HG03565 (cell line): ENCODE data around the gene OSGIN1.

Experiments
- ATAC-seq: cut with Tn5 transposase; IDR thresholded peaks from one replicate; pipeline ENCODE4 v1.9.1; 2021; ENCODE audit warnings: mild to moderate bottlenecking, moderate library complexity; ENCODE audit not compliant: unreplicated experiment

OSGIN1 gene

GRCh38 chr16:83969771-83970429 is 16.9 kb downstream of the OSGIN1 start:
- no peak for ATAC-seq

DNA sequence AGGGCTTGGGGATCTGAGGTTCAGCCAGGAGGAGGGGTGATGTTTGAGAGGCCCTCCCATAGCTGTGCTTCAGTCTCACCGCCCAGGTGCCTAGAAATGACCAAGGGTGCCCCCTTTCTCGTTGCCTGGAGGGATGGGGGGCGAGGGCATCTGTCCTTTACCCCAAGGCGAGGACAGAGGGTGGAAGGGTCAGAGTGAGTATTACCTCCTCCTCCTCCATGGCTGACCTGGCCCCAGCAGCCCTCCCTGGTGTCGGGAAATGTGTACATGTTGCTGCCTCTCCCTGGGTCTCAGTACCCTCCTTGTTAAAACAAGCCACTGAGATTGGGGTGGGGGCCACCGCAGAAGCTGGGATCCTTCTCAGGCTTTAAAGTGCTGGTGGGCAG is 17.4 kb downstream of the OSGIN1 start:
- ATAC-seq, result no peak

DNA sequence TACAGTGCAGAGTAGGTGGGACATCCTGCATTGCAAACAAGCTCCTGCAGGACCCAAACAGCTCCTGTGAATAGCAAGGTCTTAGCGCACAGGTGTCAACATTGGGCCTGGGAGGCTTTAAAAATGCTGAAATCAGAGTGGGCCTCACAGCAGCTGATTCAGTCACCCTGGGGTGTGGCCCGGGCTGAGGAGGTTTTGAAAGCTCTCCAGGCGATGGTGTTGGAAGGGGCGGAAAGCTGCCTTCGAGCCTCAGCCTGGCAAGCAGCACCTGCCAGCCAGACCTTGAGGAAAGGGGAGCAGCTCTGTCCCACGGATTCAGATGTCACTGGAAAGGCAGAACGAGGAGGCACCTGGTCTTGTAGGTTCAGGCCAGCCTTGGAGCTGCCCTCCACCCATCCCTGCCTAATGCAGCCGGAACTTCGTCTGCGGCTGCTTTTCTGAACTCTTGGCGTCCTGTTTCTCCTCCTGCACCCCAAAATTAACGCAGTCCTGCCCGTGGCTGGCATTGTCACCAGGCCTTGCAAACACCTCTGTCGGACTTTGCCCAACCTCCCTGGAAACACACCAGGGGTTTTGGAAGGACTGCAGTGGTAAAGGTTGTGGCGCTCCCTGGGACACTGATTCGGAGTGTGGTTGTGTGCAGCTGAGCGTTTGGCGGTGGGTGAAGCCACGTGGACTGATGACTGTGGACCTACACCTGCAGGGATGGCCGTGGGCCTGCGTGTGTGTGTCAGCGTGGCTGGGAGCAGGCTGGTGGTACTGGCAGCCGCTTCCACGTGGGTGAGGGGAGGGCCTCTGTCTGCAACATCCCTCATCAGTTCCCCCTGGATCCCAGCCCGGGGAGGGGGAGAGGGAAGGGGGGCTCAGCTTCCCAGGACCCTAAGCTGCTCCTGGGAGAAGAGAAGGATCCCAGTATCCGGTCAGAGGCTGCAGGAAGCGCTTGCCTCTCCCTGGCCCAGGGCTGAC is 18.4 kb downstream of the OSGIN1 start:
- no peak for ATAC-seq

DNA sequence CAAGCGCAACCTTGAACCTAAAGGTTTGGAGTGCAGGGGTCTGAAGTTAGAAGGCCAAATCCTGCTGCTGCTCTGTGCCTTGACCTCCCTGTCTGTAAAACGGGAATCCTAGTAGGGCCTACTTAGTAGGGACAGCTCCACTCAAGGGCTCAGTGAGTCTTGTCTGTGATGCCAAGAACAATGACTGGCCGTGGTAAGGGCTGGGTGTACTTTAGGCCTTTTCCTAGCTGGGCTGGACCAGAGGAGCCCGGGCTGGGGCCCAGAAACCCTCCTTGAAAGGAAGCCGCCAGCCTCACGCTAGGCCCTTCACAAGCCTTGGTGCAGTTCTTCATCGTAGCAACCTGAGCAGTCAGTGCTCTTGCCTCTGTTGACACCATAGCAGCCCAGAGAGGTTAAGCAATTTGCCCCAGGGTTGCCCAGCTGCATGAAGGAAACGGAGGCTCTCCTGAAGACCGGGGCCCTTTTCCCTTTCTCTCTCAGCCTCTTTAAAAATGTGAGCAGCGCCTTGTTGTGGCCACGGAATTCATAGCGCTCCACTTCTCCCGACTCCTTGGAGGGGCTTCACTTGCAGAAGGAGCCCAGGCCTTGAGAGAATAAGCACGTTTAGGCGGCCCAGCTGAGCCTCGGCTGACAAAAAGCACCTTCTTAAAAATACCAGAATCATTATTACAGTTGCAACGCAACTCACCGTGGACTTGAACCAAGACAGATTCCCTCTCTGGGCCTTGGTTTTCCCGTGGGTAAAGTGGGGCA is 19.4 kb downstream of the OSGIN1 start:
- no peak for ATAC-seq

GRCh38 chr16:83973077-83973476 is 20.0 kb downstream of the OSGIN1 start:
- ATAC-seq, result no peak

DNA sequence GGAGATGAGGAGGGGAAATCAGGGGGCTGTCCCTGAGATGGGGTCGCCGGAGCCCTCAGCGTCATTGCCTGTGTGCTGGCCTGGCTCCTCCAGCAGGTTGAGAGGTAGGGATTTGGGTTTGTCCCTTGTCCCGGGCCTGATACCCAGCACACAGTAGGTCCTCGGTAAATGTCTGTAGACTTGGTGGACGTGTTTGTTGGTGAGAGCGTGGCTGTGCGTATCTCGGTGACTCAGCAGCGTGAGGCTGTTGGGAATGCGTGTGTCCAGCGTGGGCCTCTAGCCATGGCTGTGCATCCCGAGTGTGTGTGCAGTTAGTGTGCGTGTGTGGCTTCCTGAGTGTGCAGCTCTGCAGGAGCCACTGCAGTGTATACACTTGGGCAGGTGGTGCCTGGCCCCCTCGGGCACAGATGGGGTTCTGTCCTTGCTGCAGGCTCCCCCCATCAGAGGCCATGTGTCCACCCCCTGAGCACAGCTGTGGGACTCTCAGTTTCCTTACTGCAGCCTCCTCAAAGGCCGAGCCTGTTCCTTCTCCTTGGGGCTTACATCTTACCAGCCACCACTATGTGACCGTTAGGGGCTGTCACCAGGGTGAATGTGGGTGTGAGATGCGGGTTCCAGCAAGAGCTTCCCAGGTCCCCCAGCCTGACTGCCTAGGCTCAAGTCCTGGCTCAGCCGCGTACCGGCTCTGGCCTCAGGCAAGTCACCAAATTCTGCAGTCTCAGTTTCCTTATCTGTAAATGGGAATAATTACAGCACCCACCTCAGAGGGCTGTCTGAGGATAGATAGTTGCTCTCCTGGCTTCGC is 20.7 kb downstream of the OSGIN1 start:
- no peak for ATAC-seq

DNA sequence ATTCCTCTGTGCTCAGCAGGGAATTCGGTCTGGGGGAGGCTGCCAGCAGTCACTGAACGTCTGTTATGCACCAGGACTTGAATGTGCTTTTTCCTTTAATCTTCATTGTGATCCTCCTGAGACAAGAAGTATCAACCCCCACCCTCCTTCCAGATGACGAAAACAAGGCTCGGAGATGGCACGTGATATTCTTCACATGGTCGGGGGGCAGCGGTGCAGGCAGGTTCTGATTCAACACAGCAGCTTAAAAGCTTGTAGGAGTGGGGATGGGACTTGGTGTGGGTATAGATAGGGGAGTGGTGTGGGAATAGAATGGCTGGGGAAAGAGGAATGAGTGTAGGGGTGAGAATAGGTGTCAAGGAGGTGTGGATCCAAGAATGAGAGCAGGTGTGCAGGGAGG is 21.4 kb downstream of the OSGIN1 start:
- ATAC-seq, result no peak

GRCh38 chr16:83975590-83976260 is 22.7 kb downstream of the OSGIN1 start:
- no peak for ATAC-seq

DNA sequence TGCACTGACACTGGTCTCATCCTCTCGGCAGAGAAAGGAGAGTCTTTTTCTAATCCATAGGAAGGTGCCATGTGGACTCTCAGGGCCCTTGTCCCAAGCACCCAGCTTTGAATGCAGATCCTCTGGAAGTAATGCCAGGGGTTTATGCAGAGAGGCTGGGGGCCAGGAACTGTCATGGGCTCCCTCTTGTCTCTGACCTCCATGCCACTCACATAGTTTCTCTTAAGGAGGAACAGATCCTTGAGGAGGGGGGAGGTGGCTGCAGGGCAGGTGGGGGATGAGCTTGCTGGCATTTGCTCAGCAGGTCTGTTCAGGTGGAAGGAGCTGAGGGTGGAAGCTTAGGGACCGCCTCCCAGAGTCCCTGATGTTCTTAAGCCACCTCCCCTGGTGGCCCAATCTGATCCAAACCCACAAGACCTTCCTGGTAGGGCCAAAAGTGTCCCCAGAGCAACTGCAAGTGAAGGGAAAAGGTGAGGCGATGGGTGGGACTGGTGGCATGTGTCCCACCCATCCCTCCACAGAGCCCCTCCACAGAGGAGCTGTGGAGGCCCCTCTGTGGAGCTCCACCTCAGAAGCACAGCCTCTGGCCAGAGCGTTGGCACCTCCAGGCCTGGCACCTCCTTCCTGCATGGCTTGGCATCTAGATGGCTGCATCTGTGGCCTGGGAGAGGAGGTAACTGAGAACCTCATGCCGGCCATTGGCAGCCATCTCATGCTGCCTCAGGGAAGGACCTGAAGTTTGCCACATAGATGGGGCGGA is 24.2 kb downstream of the OSGIN1 start:
- ATAC-seq, result no peak

GRCh38 chr16:83978401-83978904 is 25.4 kb downstream of the OSGIN1 start:
- no peak for ATAC-seq

DNA sequence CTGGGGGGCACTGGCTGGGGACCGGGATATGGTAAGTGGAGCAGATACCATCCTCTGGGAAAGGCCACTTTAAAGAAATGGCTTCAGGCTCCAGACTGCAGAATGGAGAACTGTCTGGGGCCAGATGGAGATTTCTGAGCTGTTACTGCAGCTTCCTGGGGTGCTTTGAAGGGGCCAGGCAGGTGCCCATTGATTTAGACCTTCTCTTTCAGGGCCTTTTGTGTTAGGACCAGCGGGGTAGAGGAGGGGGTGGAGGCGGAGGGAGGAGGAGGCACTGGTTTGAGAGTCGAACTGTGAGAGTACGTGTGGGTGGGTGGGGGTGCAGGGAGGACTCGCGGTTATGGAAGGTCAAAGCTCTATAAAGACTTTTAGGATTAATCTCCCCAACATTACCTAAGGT is 26.4 kb downstream of the OSGIN1 start:
- ATAC-seq, result no peak

- no peak for ATAC-seq
These were observed 27.8 kb downstream of the OSGIN1 start for GRCh38 chr16:83980794-83981193.

GRCh38 chr16:83981799-83982198 is 28.8 kb downstream of the OSGIN1 start:
- ATAC-seq, result no peak

DNA sequence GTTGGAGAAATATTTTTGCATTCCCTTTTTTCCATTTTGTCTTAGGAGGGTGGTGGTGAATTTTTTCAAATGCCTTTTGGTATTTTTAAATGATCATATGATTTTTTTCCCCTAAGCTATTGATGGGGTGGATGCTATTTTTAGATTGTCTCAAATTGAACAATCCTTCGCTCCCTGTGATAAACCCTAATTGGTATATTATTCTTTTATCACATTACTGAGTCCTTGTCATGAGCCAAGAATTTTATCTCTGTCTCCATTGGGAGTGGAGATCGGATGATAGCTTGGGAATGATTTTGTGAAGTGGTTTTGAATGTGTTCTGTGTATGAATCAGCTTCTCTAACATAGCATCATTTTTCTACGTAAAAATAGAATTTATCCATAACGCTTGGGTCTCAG is 30.5 kb downstream of the OSGIN1 start:
- no peak for ATAC-seq

DNA sequence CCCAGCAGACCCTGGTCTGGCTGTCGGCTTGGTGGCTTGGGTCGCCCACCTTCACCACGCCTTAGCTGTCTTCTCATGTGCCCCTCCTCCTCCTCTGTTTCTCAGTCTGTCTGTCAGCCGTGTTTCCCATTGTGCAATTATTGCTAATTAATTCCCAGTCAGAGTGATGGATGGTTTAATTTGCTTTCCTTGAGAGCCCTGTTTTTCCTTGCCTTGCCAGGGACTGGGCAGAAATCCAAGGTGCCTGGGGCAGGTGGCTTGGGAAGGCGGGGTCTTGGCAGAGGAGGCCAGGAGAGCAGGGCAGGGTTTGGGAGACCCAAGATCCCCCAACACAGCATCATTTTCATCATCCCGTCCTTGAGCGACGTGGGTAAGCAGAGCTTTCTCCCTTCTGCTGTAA is 36.3 kb downstream of the OSGIN1 start:
- no peak for ATAC-seq

GRCh38 chr16:83990492-83990891 is 37.5 kb downstream of the OSGIN1 start:
- ATAC-seq, result no peak

DNA sequence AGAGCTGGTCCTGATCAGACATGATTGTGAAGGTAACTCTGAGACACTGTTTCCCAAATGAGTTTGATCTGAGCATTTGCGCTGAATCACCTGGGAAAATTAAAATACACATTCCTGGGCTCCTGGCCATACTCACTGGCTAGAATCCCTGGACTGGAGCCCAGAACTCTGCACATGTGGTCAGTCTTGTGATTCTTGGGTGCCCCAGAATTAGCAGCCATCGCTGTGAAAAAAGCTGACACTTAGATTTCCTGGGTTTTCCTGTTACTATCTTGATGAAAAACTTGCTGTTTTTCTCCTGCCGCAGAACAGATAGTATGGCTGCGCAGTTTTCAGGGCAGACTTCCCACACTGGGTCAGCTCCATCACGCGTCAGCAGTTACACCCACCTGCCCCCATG is 39.6 kb downstream of the OSGIN1 start:
- ATAC-seq, result no peak

DNA sequence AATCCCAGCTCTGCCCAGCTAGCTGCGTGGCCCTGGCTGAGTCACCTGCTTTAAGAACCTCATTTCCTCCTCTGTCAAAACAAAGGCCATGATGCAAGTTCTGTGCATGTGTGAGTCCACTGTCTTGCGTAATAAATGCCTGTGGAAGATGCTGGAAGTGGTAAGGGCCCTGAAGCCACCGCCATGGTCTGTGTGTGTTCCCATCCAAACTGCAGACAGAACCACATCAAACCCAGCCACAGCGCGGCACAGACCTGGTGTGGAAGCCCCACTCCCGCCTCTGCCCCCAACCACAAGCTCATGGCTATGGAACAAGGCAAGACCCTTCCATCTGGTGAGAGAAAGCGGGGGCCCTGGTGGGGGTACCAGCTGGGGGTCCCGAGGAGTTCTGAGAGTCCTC is 41.0 kb downstream of the OSGIN1 start:
- ATAC-seq, result no peak

GRCh38 chr16:83994703-83995102 is 41.7 kb downstream of the OSGIN1 start:
- no peak for ATAC-seq
